Dedifferentiated amniotic fluid mesenchymal stem cell (primary cell): ENCODE results near the gene FAM89B.

Experiments
- DNase-seq: peaks from one replicate; pipeline ENCODE4 v3.0.0-alpha.2; 2016; ENCODE audit errors: extremely low spot score

The FAM89B gene

GRCh38 chr11:65538915-65539743 is 33.2 kb upstream of the FAM89B start:
- no peak for DNase-seq

- DNase-seq, result no peak
Measured at GRCh38 chr11:65539744-65540289, 32.5 kb upstream of the FAM89B start.

GRCh38 chr11:65540290-65541092 is 31.8 kb upstream of the FAM89B start:
- DNase-seq, result peak; percentile 82

- DNase-seq, result no peak
Measured at GRCh38 chr11:65541093-65541982, 31.0 kb upstream of the FAM89B start.

GRCh38 chr11:65542738-65543390 is 29.5 kb upstream of the FAM89B start:
- DNase-seq, result no peak

- DNase-seq, result no peak
Measured at GRCh38 chr11:65545853-65546216, 26.5 kb upstream of the FAM89B start.

- no peak for DNase-seq
Measured at GRCh38 chr11:65546217-65546958, 25.9 kb upstream of the FAM89B start.

- no peak for DNase-seq
Measured at GRCh38 chr11:65547446-65548125, 24.8 kb upstream of the FAM89B start.

- no peak for DNase-seq
Measured at GRCh38 chr11:65548395-65548794, 23.9 kb upstream of the FAM89B start.

- DNase-seq, result no peak
Measured at GRCh38 chr11:65549096-65549495, 23.2 kb upstream of the FAM89B start.

- DNase-seq, result no peak
Measured at GRCh38 chr11:65551572-65552387, 20.6 kb upstream of the FAM89B start.

GRCh38 chr11:65552388-65552951 is 19.9 kb upstream of the FAM89B start:
- no peak for DNase-seq

GRCh38 chr11:65553301-65554001 is 18.9 kb upstream of the FAM89B start:
- no peak for DNase-seq

GRCh38 chr11:65554057-65554818 is 18.1 kb upstream of the FAM89B start:
- no peak for DNase-seq

GRCh38 chr11:65554842-65555430 is 17.4 kb upstream of the FAM89B start:
- no peak for DNase-seq

GRCh38 chr11:65555693-65556231 is 16.6 kb upstream of the FAM89B start:
- peak; percentile 50 for DNase-seq
